HEK293 (cell line): Measurements from ENCODE around the gene CHCHD6.

Experiments used
- CTCF ChIP-seq: fragments of 450-650 bp; formaldehyde crosslinking; IDR thresholded peaks from 2 replicates; pipeline ENCODE4 v1.5.1; 2016; ENCODE audit warnings: missing biosample characterization, missing genetic modification characterization
- EGR2 ChIP-seq: fragments of 450-650 bp; formaldehyde crosslinking; IDR thresholded peaks from 2 replicates; pipeline ENCODE4 v1.5.1; 2016; ENCODE audit warnings: low read depth, missing biosample characterization, missing genetic modification characterization
- REPIN1 ChIP-seq: fragments of 450-650 bp; formaldehyde crosslinking; IDR thresholded peaks from 2 replicates; pipeline ENCODE4 v1.5.1; 2017; ENCODE audit warnings: missing biosample characterization, missing genetic modification characterization, low read depth
- ZNF777 ChIP-seq: fragments of 450-650 bp; formaldehyde crosslinking; IDR thresholded peaks from 2 replicates; pipeline ENCODE4 v1.5.1; 2017; ENCODE audit warnings: missing biosample characterization, missing genetic modification characterization, borderline replicate concordance
- TF ChIP-seq, protein P1 (sequence below): fragments of 450-650 bp; formaldehyde crosslinking; IDR thresholded peaks from 2 replicates; pipeline ENCODE4 v1.5.1; 2016; ENCODE audit warnings: missing biosample characterization, missing genetic modification characterization
- TF ChIP-seq, protein P2 (sequence below): fragments of 450-650 bp; formaldehyde crosslinking; IDR thresholded peaks from 2 replicates; pipeline ENCODE4 v1.5.1; 2016; ENCODE audit warnings: missing biosample characterization, missing genetic modification characterization

DNA sequence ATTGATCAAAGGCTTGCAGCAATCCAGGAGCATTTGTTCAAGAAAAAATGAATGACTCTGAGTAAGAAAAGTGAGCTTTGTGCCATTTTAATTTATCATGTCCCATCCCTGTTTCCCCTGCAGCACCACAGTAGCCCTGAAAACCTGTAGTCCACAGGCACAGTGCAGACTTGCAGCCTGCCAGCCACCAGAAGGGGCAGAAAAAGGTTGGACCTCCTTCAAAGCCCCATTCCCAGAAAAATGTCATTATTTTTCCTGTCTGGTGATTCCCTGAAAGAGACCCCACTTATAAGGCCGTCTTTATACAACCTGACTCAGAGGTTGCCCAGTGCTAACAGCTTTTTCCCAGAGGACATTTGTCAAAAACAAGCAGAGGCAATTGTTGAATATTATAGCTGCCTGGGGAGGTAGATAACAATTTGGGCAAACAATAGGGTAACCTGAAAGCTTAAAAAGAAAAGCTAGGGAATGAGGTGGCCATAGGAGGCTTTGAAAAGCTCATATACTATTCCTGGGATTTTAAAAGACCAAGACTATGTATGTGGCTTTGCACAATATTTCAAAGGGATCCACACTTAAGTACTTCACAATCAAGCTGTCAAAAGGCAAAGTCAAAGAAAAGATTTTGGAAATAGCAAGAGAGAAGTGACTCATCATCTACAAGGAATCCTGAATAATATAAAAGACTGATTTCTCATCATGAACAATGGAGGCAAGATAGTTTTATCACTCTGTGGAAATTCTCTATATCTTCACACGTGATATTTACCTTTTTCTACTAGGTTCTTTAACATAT, 142.1 kb downstream of the CHCHD6 start:
- TF ChIP-seq CTCF (tag by site-specific recombination) (no peak), EGR2 (no peak), ZNF777 (tag by site-specific recombination) (no peak), REPIN1 (tag by site-specific recombination) (no peak)
- TF ChIP-seq, protein P1, sequence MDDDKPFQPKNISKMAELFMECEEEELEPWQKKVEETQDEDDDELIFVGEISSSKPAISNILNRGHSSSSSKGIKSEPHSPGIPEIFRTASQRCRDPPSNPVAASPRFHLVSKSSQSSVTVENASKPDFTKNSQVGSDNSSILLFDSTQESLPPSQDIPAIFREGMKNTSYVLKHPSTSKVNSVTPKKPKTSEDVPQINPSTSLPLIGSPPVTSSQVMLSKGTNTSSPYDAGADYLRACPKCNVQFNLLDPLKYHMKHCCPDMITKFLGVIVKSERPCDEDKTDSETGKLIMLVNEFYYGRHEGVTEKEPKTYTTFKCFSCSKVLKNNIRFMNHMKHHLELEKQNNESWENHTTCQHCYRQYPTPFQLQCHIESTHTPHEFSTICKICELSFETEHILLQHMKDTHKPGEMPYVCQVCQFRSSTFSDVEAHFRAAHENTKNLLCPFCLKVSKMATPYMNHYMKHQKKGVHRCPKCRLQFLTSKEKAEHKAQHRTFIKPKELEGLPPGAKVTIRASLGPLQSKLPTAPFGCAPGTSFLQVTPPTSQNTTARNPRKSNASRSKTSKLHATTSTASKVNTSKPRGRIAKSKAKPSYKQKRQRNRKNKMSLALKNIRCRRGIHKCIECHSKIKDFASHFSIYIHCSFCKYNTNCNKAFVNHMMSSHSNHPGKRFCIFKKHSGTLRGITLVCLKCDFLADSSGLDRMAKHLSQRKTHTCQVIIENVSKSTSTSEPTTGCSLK (tag by site-specific recombination): no peak
- TF ChIP-seq, protein P2, sequence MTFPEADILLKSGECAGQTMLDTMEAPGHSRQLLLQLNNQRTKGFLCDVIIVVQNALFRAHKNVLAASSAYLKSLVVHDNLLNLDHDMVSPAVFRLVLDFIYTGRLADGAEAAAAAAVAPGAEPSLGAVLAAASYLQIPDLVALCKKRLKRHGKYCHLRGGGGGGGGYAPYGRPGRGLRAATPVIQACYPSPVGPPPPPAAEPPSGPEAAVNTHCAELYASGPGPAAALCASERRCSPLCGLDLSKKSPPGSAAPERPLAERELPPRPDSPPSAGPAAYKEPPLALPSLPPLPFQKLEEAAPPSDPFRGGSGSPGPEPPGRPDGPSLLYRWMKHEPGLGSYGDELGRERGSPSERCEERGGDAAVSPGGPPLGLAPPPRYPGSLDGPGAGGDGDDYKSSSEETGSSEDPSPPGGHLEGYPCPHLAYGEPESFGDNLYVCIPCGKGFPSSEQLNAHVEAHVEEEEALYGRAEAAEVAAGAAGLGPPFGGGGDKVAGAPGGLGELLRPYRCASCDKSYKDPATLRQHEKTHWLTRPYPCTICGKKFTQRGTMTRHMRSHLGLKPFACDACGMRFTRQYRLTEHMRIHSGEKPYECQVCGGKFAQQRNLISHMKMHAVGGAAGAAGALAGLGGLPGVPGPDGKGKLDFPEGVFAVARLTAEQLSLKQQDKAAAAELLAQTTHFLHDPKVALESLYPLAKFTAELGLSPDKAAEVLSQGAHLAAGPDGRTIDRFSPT (tag by site-specific recombination): no peak
